Osteoblast (primary cell): Measurements from ENCODE around the gene MGAT4A. TPM values are rescaled to one million over a fixed set of nuclear protein-coding genes. Genes with fewer than 3 reads are reported as not detected.

Experiments used
- DNase-seq: peaks from one replicate; pipeline ENCODE4 v3.0.0; 2011; ENCODE audit warnings: low spot score, mixed read lengths; ENCODE audit not compliant: insufficient read length; ENCODE audit errors: missing footprints
- H2AFZ ChIP-seq: 2 replicates; pipeline ENCODE4 v1.6.0; 2011; ENCODE audit warnings: mild to moderate bottlenecking, low read length
- H3K27ac ChIP-seq: 2 replicates; pipeline ENCODE4 v1.5.1; 2011; ENCODE audit warnings: mild to moderate bottlenecking, low read depth, low read length, moderate library complexity
- H3K27me3 ChIP-seq: 2 replicates; pipeline ENCODE4 v1.6.0; 2012; ENCODE audit warnings: mild to moderate bottlenecking, control low read depth, inconsistent platforms, low read length, moderate library complexity; ENCODE audit not compliant: insufficient read depth
- H3K36me3 ChIP-seq: 2 replicates; pipeline ENCODE4 v1.5.1; 2011; ENCODE audit warnings: mild to moderate bottlenecking, low read length, control low read depth, moderate library complexity; ENCODE audit not compliant: insufficient read depth
- H3K4me1 ChIP-seq: 2 replicates; pipeline ENCODE4 v1.5.1; 2011; ENCODE audit warnings: mild to moderate bottlenecking, low read length, control low read depth, moderate library complexity; ENCODE audit not compliant: insufficient read depth
- H3K4me2 ChIP-seq: 2 replicates; pipeline ENCODE4 v1.6.0; 2011; ENCODE audit warnings: mild to moderate bottlenecking, low read length; ENCODE audit not compliant: insufficient read depth
- H3K4me3 ChIP-seq: fragments of 200-600 bp; sonication (generic); 3 replicates; pipeline ENCODE4 v1.5.1; 2012; ENCODE audit warnings: mild to moderate bottlenecking, low read length, inconsistent platforms; ENCODE audit not compliant: insufficient read depth
- H3K79me2 ChIP-seq: 2 replicates; pipeline ENCODE4 v1.6.0; 2012; ENCODE audit warnings: mild to moderate bottlenecking, low read length, control low read depth, inconsistent platforms; ENCODE audit not compliant: insufficient read depth
- H3K9me3 ChIP-seq: 2 replicates; pipeline ENCODE4 v1.5.1; 2011; ENCODE audit warnings: low read depth, low read length, control low read depth
- H4K20me1 ChIP-seq: 2 replicates; pipeline ENCODE4 v1.6.0; 2012; ENCODE audit warnings: mild to moderate bottlenecking, low read length, control low read depth; ENCODE audit not compliant: insufficient read depth
- total RNA-seq: library from RNA; depleted of rRNA; stranded (reverse); fragments of >200 nt; gene quantifications from 2 replicates; pipeline ENCODE4 v1.2.3, GENCODE V29; 2012
- TF ChIP-seq, protein P1 (sequence below): IDR thresholded peaks from 2 replicates; pipeline ENCODE4 v1.5.1; 2011; ENCODE audit warnings: mild to moderate bottlenecking, low read depth, low read length, moderate library complexity; ENCODE audit errors: extremely low read depth

Gene MGAT4A
- total RNA-seq, 1 donor: 0.36 TPM

DNA sequence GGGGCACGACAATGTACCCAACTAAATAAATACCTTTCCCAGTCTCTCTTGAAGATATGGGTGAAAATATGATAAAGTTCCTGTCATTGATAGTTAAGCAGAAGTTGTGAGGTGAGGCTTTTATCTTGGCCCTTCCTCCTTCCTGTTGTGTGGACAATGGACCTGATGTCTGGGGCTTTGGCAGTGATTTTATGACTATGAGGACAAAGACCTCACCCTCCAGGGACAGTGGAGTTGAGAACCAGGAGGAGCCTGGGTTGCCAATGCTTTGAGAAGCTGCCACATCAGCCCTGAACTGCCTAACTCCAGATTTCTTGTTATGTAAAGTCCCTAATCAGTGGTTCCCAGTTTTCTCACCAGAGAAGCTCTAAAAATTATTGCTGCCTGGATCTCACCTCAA lies 20.8 kb upstream of the MGAT4A start:
- no peaks in the 10 kb centered on the region for H3K9me3 ChIP-seq
- no peak for DNase-seq
- H3K79me2 ChIP-seq: no peaks in the 10 kb centered on the region
- peaks cover 23% of the 10 kb centered on the region for H3K27me3 ChIP-seq
- H3K4me1 ChIP-seq: no peaks in the 10 kb centered on the region
- no peak overlapping the region for H3K4me3 ChIP-seq
- no peak overlapping the region for H2AFZ ChIP-seq
- H3K4me2 ChIP-seq: no peak overlapping the region
- TF ChIP-seq, protein P1, sequence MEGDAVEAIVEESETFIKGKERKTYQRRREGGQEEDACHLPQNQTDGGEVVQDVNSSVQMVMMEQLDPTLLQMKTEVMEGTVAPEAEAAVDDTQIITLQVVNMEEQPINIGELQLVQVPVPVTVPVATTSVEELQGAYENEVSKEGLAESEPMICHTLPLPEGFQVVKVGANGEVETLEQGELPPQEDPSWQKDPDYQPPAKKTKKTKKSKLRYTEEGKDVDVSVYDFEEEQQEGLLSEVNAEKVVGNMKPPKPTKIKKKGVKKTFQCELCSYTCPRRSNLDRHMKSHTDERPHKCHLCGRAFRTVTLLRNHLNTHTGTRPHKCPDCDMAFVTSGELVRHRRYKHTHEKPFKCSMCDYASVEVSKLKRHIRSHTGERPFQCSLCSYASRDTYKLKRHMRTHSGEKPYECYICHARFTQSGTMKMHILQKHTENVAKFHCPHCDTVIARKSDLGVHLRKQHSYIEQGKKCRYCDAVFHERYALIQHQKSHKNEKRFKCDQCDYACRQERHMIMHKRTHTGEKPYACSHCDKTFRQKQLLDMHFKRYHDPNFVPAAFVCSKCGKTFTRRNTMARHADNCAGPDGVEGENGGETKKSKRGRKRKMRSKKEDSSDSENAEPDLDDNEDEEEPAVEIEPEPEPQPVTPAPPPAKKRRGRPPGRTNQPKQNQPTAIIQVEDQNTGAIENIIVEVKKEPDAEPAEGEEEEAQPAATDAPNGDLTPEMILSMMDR: no peak
- no peaks in the 10 kb centered on the region for H3K36me3 ChIP-seq
- H3K27ac ChIP-seq: no peak overlapping the region
- H4K20me1 ChIP-seq: no peaks in the 10 kb centered on the region

DNA sequence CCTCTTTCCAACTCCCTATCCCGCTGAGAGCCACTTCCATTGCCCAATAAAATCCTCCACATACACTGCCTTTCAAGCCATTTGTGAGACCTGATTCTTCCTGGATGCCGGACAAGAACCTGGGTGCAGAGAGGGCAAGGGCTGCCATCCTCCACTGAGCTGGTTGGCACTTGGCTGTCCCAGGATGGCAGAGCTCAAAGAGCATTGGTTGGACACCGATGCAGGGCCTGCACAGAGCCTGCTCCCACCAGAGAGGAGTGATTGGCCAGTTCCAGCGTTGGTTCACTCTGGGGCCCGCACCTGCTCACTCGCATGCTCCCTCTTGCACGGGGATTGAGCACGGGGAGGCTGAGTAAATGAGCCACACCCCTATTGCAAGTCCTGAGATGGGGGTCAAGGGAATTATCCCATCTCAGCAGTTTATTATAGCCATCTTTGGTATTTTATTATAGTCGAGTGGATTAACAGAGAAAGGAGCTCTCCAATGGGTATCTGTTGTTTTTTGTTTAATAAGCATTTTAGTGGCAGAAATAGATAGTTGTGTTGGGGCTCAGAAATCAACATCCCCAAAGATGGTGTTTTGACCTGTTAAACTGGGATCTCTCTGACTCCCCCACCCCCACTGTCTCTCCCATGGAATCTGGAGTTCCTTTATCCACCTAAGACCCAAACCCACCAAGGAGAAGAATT lies 19.8 kb upstream of the MGAT4A start:
- H3K4me1 ChIP-seq: no peaks in the 10 kb centered on the region

DNA sequence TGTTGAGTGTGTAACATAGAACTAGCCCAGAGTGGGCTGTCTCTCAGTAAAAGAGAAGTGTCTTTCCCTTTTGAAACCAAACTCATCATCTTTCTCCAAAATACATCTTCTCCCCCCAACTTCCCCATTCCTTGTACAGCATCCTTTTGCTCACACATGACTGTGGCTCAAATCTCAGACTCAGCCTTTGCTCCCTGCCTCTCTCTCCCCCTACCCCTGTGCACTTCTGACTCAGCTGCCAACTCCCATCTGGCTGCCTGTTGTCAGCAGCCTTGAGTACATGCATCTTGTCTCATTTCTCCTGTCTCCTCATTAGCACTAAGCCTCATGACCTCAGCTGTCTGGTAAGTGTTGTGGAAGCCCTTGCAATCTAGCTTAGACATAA lies 18.1 kb upstream of the MGAT4A start:
- H4K20me1 ChIP-seq: no peaks in the 10 kb centered on the region
- no peak for DNase-seq
- H3K27ac ChIP-seq: no peak overlapping the region
- H3K4me1 ChIP-seq: no peaks in the 10 kb centered on the region
- TF ChIP-seq, protein P1: no peak
- H3K4me3 ChIP-seq: no peak overlapping the region
- no peaks in the 10 kb centered on the region for H3K79me2 ChIP-seq
- no peaks in the 10 kb centered on the region for H3K36me3 ChIP-seq
- no peaks in the 10 kb centered on the region for H3K9me3 ChIP-seq
- no peak overlapping the region for H2AFZ ChIP-seq
- H3K4me2 ChIP-seq: no peak overlapping the region
- H3K27me3 ChIP-seq: peaks cover 10% of the 10 kb centered on the region

More for the DNA sequence above, 19.8 kb upstream of the MGAT4A start:
- H3K4me3 ChIP-seq: no peak overlapping the region
- no peaks in the 10 kb centered on the region for H3K36me3 ChIP-seq
- H3K27ac ChIP-seq: no peak overlapping the region
- no peaks in the 10 kb centered on the region for H4K20me1 ChIP-seq
- H2AFZ ChIP-seq: no peak overlapping the region
- TF ChIP-seq, protein P1: no peak
- no peaks in the 10 kb centered on the region for H3K79me2 ChIP-seq
- H3K9me3 ChIP-seq: no peaks in the 10 kb centered on the region
- H3K4me2 ChIP-seq: no peak overlapping the region
- no peak for DNase-seq
- peaks cover 17% of the 10 kb centered on the region for H3K27me3 ChIP-seq

DNA sequence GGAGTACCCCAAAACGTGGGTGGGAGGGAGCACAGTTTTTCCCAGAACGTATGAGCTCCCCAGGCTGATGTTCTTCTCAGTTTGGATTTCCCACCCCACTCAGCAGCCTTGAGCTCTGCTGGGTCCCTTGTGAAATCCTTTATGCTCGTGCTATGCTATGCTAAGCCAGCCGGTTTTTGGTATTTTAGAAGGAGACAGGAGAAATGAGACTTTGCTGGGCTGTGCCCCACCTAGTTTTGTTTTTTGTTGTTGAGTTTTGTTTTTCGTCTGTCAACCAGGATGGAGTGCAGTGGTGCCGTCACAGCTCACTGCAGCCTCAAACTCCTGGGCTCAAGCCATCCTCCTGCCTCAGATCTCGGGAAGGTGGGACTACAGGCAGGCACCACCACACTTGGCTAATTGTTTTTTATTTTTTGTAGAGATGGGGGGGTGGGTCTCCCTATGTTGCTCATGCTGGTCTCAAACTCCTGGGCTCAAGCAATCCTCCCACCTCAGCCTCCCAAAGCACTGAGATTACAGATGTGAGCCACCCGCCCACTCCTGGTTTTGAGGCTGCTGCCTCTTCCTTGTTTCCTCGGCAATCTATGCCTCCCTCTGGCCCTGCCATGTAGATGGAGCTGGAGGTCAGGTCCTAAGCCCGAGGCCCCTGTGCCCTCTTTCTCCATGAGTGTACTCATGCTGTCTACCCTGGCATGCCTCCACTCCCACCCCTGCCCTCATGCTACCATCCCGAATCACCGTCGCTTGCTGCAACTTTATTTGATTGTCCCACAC lies 17.5 kb upstream of the MGAT4A start:
- H3K4me3 ChIP-seq: no peak overlapping the region
- no peaks in the 10 kb centered on the region for H3K9me3 ChIP-seq
- H3K36me3 ChIP-seq: no peaks in the 10 kb centered on the region
- no peak overlapping the region for H3K27ac ChIP-seq
- H3K27me3 ChIP-seq: peaks cover 5% of the 10 kb centered on the region
- H2AFZ ChIP-seq: no peak overlapping the region
- no peaks in the 10 kb centered on the region for H4K20me1 ChIP-seq
- TF ChIP-seq, protein P1: no peak
- no peak overlapping the region for H3K4me2 ChIP-seq
- no peaks in the 10 kb centered on the region for H3K4me1 ChIP-seq
- no peak for DNase-seq
- H3K79me2 ChIP-seq: no peaks in the 10 kb centered on the region
